Measurements from ENCODE around the gene GALNT8. TPM values are rescaled to one million over a fixed set of nuclear protein-coding genes. Genes with fewer than 3 reads are reported as not detected.

The GALNT8 gene
- total RNA-seq, 4 donors from 2014 or later = 0.07 to 0.26 TPM; not detected in 2

- Histone ChIP-seq H3K4me3 (no peak overlapping the region), H3K27ac (no peak overlapping the region), H3K27me3 (peaks cover 0 to 3% (median 0%) of the 10 kb centered on the region in 3 donors), H3K36me3 (no peaks in the 10 kb centered on the region), H3K4me1 (no peaks in the 10 kb centered on the region), H3K9me3 (no peaks in the 10 kb centered on the region)
- ATAC-seq (no peak), DNase-seq (no peak)
- in situ Hi-C loops (cut with MboI; ENCODE audit: low sequenced_read_pairs in 4 of 4) = no loop called here
- intact Hi-C loops (cut with DNase I; ENCODE audit: low total_unique reads) = no loop called here
- TF ChIP-seq CTCF (IDR thresholded peaks at IDR 0.05 in 4 of 5, conservative IDR thresholded peaks at IDR 0.05 in 1 of 5) = no peak
- no peak for TF ChIP-seq POLR2A (IDR thresholded peaks at IDR 0.05)
These were observed 74.3 kb downstream of the GALNT8 start for GRCh38 chr12:4794491-4794890.

GRCh38 chr12:4796216-4796615 lies 76.0 kb downstream of the GALNT8 start:
- intact Hi-C loops (cut with DNase I; ENCODE audit: low total_unique reads) (no loop called here), in situ Hi-C loops (cut with MboI; ENCODE audit: low sequenced_read_pairs in 4 of 4) (no loop called here)
- Histone ChIP-seq H3K9me3 (no peaks in the 10 kb centered on the region), H3K4me3 (no peak overlapping the region), H3K36me3 (no peaks in the 10 kb centered on the region), H3K4me1 (no peaks in the 10 kb centered on the region), H3K27ac (no peak overlapping the region), H3K27me3 (peaks cover 0 to 3% (median 0%) of the 10 kb centered on the region in 3 donors)
- TF ChIP-seq POLR2A (IDR thresholded peaks at IDR 0.05) (no peak), CTCF (IDR thresholded peaks at IDR 0.05 in 4 of 5, conservative IDR thresholded peaks at IDR 0.05 in 1 of 5) (no peak)
- DNase-seq = no peak
- no peak for ATAC-seq

GRCh38 chr12:4796694-4797482 lies 76.7 kb downstream of the GALNT8 start:
- intact Hi-C loops (cut with DNase I; ENCODE audit: low total_unique reads) = no loop called here
- Histone ChIP-seq H3K4me3 (no peak overlapping the region), H3K9me3 (no peaks in the 10 kb centered on the region), H3K4me1 (no peaks in the 10 kb centered on the region), H3K27me3 (peaks cover 0 to 3% (median 0%) of the 10 kb centered on the region in 3 donors), H3K36me3 (no peaks in the 10 kb centered on the region), H3K27ac (no peak overlapping the region)
- TF ChIP-seq CTCF (IDR thresholded peaks at IDR 0.05 in 4 of 5, conservative IDR thresholded peaks at IDR 0.05 in 1 of 5) (no peak), POLR2A (IDR thresholded peaks at IDR 0.05) (no peak)
- ATAC-seq = no peak
- no peak for DNase-seq
- in situ Hi-C loops (cut with MboI; ENCODE audit: low sequenced_read_pairs in 4 of 4) = no loop called here

- Histone ChIP-seq H3K9me3 (no peaks in the 10 kb centered on the region), H3K36me3 (no peaks in the 10 kb centered on the region), H3K27me3 (peaks cover 0 to 3% (median 2%) of the 10 kb centered on the region in 3 donors), H3K27ac (no peak overlapping the region), H3K4me1 (no peaks in the 10 kb centered on the region), H3K4me3 (no peak overlapping the region)
- in situ Hi-C loops (cut with MboI; ENCODE audit: low sequenced_read_pairs in 4 of 4) (no loop called here), intact Hi-C loops (cut with DNase I; ENCODE audit: low total_unique reads) (no loop called here)
- TF ChIP-seq CTCF (IDR thresholded peaks at IDR 0.05 in 4 of 5, conservative IDR thresholded peaks at IDR 0.05 in 1 of 5) = no peak
- no peak for TF ChIP-seq POLR2A (IDR thresholded peaks at IDR 0.05)
- DNase-seq (no peak), ATAC-seq (no peak)
These were observed 80.4 kb downstream of the GALNT8 start for GRCh38 chr12:4800555-4800954.
